K562 (cell line): ENCODE data around the gene ST6GALNAC2. TPM values are rescaled to one million over a fixed set of nuclear protein-coding genes. Genes with fewer than 3 reads are reported as not detected.
A peak's percentile ranks its signal among the peaks of the same experiment; 100 is the strongest.

Experiments used
- CCAR2 ChIP-seq: fragments of 200-400 bp; formaldehyde crosslinking; IDR thresholded peaks from 2 replicates; pipeline ENCODE4 v1.6.1; 2017; ENCODE audit warnings: mild to moderate bottlenecking, low read depth, low read length
- EP400 ChIP-seq: fragments of 450-650 bp; IDR thresholded peaks from 2 replicates; pipeline ENCODE4 v1.6.1; 2017; ENCODE audit warnings: antibody characterized with exemption, mild to moderate bottlenecking, moderate library complexity
- NCOA4 ChIP-seq: fragments of 450-650 bp; IDR thresholded peaks from 2 replicates; pipeline ENCODE4 v1.6.1; 2018; ENCODE audit warnings: mild to moderate bottlenecking; ENCODE audit not compliant: partially characterized antibody
- SRSF3 ChIP-seq: fragments of 200-400 bp; formaldehyde crosslinking; IDR thresholded peaks from 2 replicates; pipeline ENCODE4 v1.6.1; 2016; ENCODE audit warnings: mild to moderate bottlenecking, low read length, moderate library complexity; ENCODE audit not compliant: insufficient read depth
- TBL1XR1 ChIP-seq, 2 experiments: IDR thresholded peaks; 2 replicates each; pipeline ENCODE4 v1.6.1; 2012; ENCODE audit warnings: improper control_type of control experiment in 2 of 2, low read length in 2 of 2, mild to moderate bottlenecking in 1 of 2
- TFE3 ChIP-seq: fragments of 450-650 bp; formaldehyde crosslinking; IDR thresholded peaks from 2 replicates; pipeline ENCODE4 v1.4.0; 2020; ENCODE audit warnings: mild to moderate bottlenecking, mixed read lengths
- YY1 ChIP-seq, 3 experiments: IDR thresholded peaks; 2 replicates each; pipeline ENCODE4 v1.6.1; 2011; ENCODE audit warnings: low read length in 2 of 3, mild to moderate bottlenecking in 2 of 3, moderate library complexity in 2 of 3, borderline replicate concordance in 1 of 3, control low read depth in 1 of 3, low read depth in 1 of 3; ENCODE audit not compliant: insufficient read depth in 3 of 3, insufficient replicate concordance in 2 of 3, control insufficient read depth in 1 of 3, insufficient read length in 1 of 3; ENCODE audit errors: extremely low read depth in 1 of 3
- ZBTB12 ChIP-seq: fragments of 250-450 bp; sonication (Bioruptor Pico); IDR thresholded peaks from 2 replicates; pipeline ENCODE4 v1.4.0; 2020
- ZNF407 ChIP-seq: fragments of 450-650 bp; IDR thresholded peaks from 2 replicates; pipeline ENCODE4 v1.6.1; 2016; ENCODE audit warnings: low read depth
- ZNF551 ChIP-seq: fragments of 250-450 bp; sonication (Bioruptor Pico); IDR thresholded peaks from 2 replicates; pipeline ENCODE4 v1.5.0; 2021; ENCODE audit warnings: mild to moderate bottlenecking, moderate library complexity
- polyA plus RNA-seq, 8 experiments: library from polyadenylated mRNA; depleted of rRNA in 4 of 8; stranded (reverse) in 5 of 8; unstranded in 3 of 8; fragments of >200 nt; fragmentation: Nextera tagmentation in 2 of 8; fragmentation: Illumina TruSeq in 1 of 8; extraction: Ambion mirVana in 2 of 8; extraction: Trizol in 1 of 8; gene quantifications; 2 replicates each; pipeline versions ENCODE4 v1.2.1 to v1.2.3, GENCODE V29; 2011 to 2014; ENCODE audit warnings: inconsistent platforms in 1 of 8, missing spikeins in 1 of 8
- total RNA-seq, 7 experiments: library from RNA; depleted of rRNA in 6 of 7; stranded (reverse); fragments of >200 nt in 6 of 7; fragmentation: Illumina TruSeq in 2 of 7; extraction: Trizol in 2 of 7; gene quantifications; 2 replicates each; pipeline versions ENCODE4 v1.2.1 to v1.2.3, GENCODE V29; 2011 to 2021; ENCODE audit warnings: low replicate concordance in 1 of 7
- TF ChIP-seq, protein P1 (sequence below): fragments of 450-650 bp; formaldehyde crosslinking; IDR thresholded peaks from 2 replicates; pipeline ENCODE4 v1.4.0; 2020; ENCODE audit warnings: mild to moderate bottlenecking, moderate library complexity

Gene ST6GALNAC2
- total and polyA plus RNA-seq, 9 of the 15 experiments (the other 6 are each of a cell fraction or from before 2014, with no cell fraction given): 0.18 TPM; not detected in 8

DNA sequence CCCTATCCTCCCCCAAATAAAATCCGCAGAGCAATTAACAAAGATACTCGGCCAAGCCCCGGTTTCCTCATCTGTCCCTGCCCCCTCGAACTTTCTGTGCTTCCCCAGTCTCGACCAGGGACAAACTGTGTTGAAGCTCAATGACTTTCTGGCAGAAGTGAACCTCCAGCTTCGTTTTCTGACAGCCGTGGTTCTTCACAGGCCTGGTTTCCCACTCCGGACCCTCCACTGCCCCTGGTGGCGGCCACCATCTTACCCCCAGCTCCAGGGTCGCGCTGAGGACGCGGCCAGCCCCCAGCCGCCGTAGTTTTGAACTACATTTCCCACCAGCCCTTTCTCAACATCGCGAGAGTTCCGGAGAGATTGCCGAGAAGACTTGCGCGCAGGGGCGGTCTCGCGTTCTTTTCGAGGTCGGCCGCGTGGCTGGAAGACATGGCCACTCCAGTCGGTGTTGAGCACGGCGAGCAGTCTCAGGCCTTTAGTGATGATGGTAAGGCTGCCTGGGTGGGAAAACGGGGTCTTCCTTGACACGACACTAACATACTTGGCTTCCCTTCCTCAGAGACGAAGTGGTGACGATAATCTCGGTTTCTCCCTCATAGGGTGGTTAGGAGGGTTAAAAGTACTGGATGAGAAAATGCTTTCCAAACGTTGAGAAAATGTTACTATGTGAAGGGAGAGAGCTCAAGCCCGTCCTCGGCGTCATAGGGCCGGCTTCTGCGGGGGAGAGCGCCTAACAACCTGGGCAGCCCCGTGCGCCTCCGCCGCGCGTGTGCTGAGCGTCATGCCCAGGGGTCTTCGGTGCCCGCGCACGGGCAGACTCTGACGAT is 28.1 kb downstream of the ST6GALNAC2 start (continued):
- TF ChIP-seq, protein P1, sequence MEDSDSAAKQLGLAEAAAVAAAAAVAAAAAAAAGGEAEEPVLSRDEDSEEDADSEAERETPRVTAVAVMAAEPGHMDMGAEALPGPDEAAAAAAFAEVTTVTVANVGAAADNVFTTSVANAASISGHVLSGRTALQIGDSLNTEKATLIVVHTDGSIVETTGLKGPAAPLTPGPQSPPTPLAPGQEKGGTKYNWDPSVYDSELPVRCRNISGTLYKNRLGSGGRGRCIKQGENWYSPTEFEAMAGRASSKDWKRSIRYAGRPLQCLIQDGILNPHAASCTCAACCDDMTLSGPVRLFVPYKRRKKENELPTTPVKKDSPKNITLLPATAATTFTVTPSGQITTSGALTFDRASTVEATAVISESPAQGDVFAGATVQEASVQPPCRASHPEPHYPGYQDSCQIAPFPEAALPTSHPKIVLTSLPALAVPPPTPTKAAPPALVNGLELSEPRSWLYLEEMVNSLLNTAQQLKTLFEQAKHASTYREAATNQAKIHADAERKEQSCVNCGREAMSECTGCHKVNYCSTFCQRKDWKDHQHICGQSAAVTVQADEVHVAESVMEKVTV (CRISPR knock-in tag): 0 out of 2 replicates have a peak, but pooled peaks have one; percentile 27
- TF ChIP-seq CCAR2 (no peak), NCOA4 (no peak), TFE3 (no peak), TBL1XR1 (IDR thresholded peaks at IDR 0.05; ENCODE audit: low read length in 2 of 2) (peak in 1 of 2 experiments; percentile 5; a peak in 1 of 4 replicates), ZBTB12 (CRISPR knock-in tag) (0 out of 2 replicates have a peak, but pooled peaks have one; percentile 32), YY1 (IDR thresholded peaks at IDR 0.05; ENCODE audit: borderline replicate concordance in 1 of 3, control insufficient read depth in 1 of 3, extremely low read depth in 1 of 3, insufficient read depth in 3 of 3, insufficient read length in 1 of 3, insufficient replicate concordance in 2 of 3, low read depth in 1 of 3, low read length in 2 of 3) (peak; percentile 68 to 92 (median 89)), ZNF407 (0 out of 2 replicates have a peak, but pooled peaks have one; percentile 27), EP400 (peak; percentile 99), ZNF551 (CRISPR knock-in tag) (no peak), SRSF3 (0 out of 2 replicates have a peak, but pooled peaks have one; percentile 49)
